H9 (cell line): ENCODE measurements around the gene TBL1X. TPM values are rescaled to one million over a fixed set of nuclear protein-coding genes. Genes with fewer than 3 reads are reported as not detected.

Source experiments
- DNase-seq: peaks from one replicate; pipeline ENCODE4 v3.0.0-alpha.2; 2017
- H2AFZ ChIP-seq: one replicate; pipeline ENCODE4 v1.6.1; 2013; ENCODE audit warnings: mild to moderate bottlenecking, low read length, control low read depth, moderate library complexity
- H2AK5ac ChIP-seq: 2 replicates; pipeline ENCODE4 v1.6.1; 2013; ENCODE audit warnings: low read length, control low read depth, mixed read lengths; ENCODE audit not compliant: insufficient read length
- H2BK120ac ChIP-seq: one replicate; pipeline ENCODE4 v1.6.1; 2013; ENCODE audit warnings: low read depth, mild to moderate bottlenecking, low read length, control low read depth, inconsistent platforms; ENCODE audit not compliant: poor library complexity, severe bottlenecking
- H2BK12ac ChIP-seq: 2 replicates; pipeline ENCODE4 v1.6.1; 2013; ENCODE audit warnings: low read length, control low read depth, mixed read lengths, low read depth; ENCODE audit not compliant: insufficient read length
- H2BK15ac ChIP-seq: 2 replicates; pipeline ENCODE4 v1.6.1; 2013; ENCODE audit warnings: low read depth, low read length, control low read depth
- H2BK20ac ChIP-seq: one replicate; pipeline ENCODE4 v1.6.1; 2013; ENCODE audit warnings: low read depth, mild to moderate bottlenecking, low read length, control low read depth, inconsistent platforms; ENCODE audit not compliant: poor library complexity, severe bottlenecking
- H2BK5ac ChIP-seq: 2 replicates; pipeline ENCODE4 v1.6.1; 2013; ENCODE audit warnings: low read length, control low read depth, mixed read lengths; ENCODE audit not compliant: insufficient read length
- H3K14ac ChIP-seq: 2 replicates; pipeline ENCODE4 v1.6.1; 2013; ENCODE audit warnings: low read length, control low read depth; ENCODE audit not compliant: insufficient read depth
- H3K18ac ChIP-seq: 2 replicates; pipeline ENCODE4 v1.6.1; 2013; ENCODE audit warnings: low read depth, mild to moderate bottlenecking, mixed read lengths, low read length, control low read depth; ENCODE audit not compliant: insufficient read length
- H3K23ac ChIP-seq: 2 replicates; pipeline ENCODE4 v1.6.1; 2013; ENCODE audit warnings: low read length, control low read depth, mixed read lengths, low read depth; ENCODE audit not compliant: insufficient read length
- H3K23me2 ChIP-seq: 2 replicates; pipeline ENCODE4 v1.6.1; 2013; ENCODE audit warnings: low read depth, mild to moderate bottlenecking, mixed read lengths, low read length, control low read depth; ENCODE audit not compliant: insufficient read length, poor library complexity, severe bottlenecking
- H3K27ac ChIP-seq: 2 replicates; pipeline ENCODE4 v1.5.1; 2013; ENCODE audit warnings: low read length, control low read depth, mixed read lengths, low read depth; ENCODE audit not compliant: insufficient read length
- H3K27me3 ChIP-seq: 2 replicates; pipeline ENCODE4 v1.6.1; 2013; ENCODE audit warnings: low read length, control low read depth, inconsistent platforms; ENCODE audit not compliant: insufficient read depth
- H3K4ac ChIP-seq: 2 replicates; pipeline ENCODE4 v1.6.1; 2013; ENCODE audit warnings: low read depth, mild to moderate bottlenecking, control low read depth, inconsistent platforms, low read length, moderate library complexity
- H3K4me1 ChIP-seq: 2 replicates; pipeline ENCODE4 v1.6.1; 2013; ENCODE audit warnings: low read length, control low read depth, inconsistent platforms; ENCODE audit not compliant: insufficient read depth
- H3K4me2 ChIP-seq: 2 replicates; pipeline ENCODE4 v1.6.1; 2013; ENCODE audit warnings: low read length, control low read depth, mixed read lengths; ENCODE audit not compliant: insufficient read length, insufficient read depth
- H3K56ac ChIP-seq: 2 replicates; pipeline ENCODE4 v1.6.1; 2013; ENCODE audit warnings: low read depth, mild to moderate bottlenecking, mixed read lengths, low read length, control low read depth; ENCODE audit not compliant: insufficient read length
- H3K79me1 ChIP-seq: 2 replicates; pipeline ENCODE4 v1.6.1; 2013; ENCODE audit warnings: low read depth, mild to moderate bottlenecking, moderate library complexity, low read length, control low read depth, inconsistent platforms; ENCODE audit not compliant: insufficient read depth, poor library complexity, severe bottlenecking
- H3K79me2 ChIP-seq: 2 replicates; pipeline ENCODE4 v1.6.1; 2013; ENCODE audit warnings: low read length, control low read depth, inconsistent platforms; ENCODE audit not compliant: insufficient read depth
- H3K9ac ChIP-seq: 2 replicates; pipeline ENCODE4 v1.6.1; 2013; ENCODE audit warnings: low read length, control low read depth, mixed read lengths; ENCODE audit not compliant: insufficient read length; ENCODE audit errors: extremely low read depth
- H3K9me3 ChIP-seq: one replicate; pipeline ENCODE4 v1.6.1; 2013; ENCODE audit warnings: low read depth, low read length, inconsistent platforms; ENCODE audit not compliant: control insufficient read depth
- H3T11ph ChIP-seq: one replicate; pipeline ENCODE4 v1.6.1; 2013; ENCODE audit warnings: mild to moderate bottlenecking, low read length, control low read depth, inconsistent platforms
- H4K20me1 ChIP-seq: one replicate; pipeline ENCODE4 v1.6.1; 2013; ENCODE audit not compliant: control insufficient read depth, insufficient read length, insufficient read depth
- H4K5ac ChIP-seq: 2 replicates; pipeline ENCODE4 v1.6.1; 2013; ENCODE audit warnings: low read depth, mild to moderate bottlenecking, mixed read lengths, low read length, control low read depth; ENCODE audit not compliant: insufficient read length
- H4K8ac ChIP-seq: replicated peaks from 2 replicates; pipeline ENCODE4 v1.6.1; 2013; ENCODE audit warnings: low read length, control low read depth, mixed read lengths, low read depth; ENCODE audit not compliant: insufficient read length
- H4K91ac ChIP-seq: 2 replicates; pipeline ENCODE4 v1.6.1; 2013; ENCODE audit warnings: low read depth, mild to moderate bottlenecking, moderate library complexity, mixed read lengths, low read length, control low read depth; ENCODE audit not compliant: insufficient read length
- H3K27ac Mint-ChIP-seq, 3 experiments: 2 replicates in 2 of 3; 3 replicates in 1 of 3; pipeline ENCODE4 v1.8.0; 2020 to 2021; ENCODE audit warnings: mixed read lengths in 3 of 3, mild to moderate bottlenecking in 1 of 3, moderate library complexity in 1 of 3
- H3K27me3 Mint-ChIP-seq: 2 replicates; pipeline ENCODE4 v1.8.0; 2021; ENCODE audit warnings: low read depth, mild to moderate bottlenecking, moderate library complexity, mixed read lengths
- H3K36me3 Mint-ChIP-seq, 3 experiments: 2 replicates in 2 of 3; 3 replicates in 1 of 3; pipeline ENCODE4 v1.8.0; 2020 to 2021; ENCODE audit warnings: low read depth in 3 of 3, mixed read lengths in 3 of 3; ENCODE audit not compliant: insufficient read depth in 1 of 3
- H3K4me1 Mint-ChIP-seq, 2 experiments: 2 replicates each; pipeline ENCODE4 v1.8.0; 2020; ENCODE audit warnings: mixed read lengths in 2 of 2
- H3K4me3 Mint-ChIP-seq, 2 experiments: 2 replicates in 1 of 2; 3 replicates in 1 of 2; pipeline ENCODE4 v1.8.0; 2020 to 2021; ENCODE audit warnings: mild to moderate bottlenecking in 2 of 2, mixed read lengths in 2 of 2, moderate library complexity in 1 of 2
- H3K9me3 Mint-ChIP-seq, 2 experiments: 2 replicates in 1 of 2; 3 replicates in 1 of 2; pipeline ENCODE4 v1.8.0; 2020; ENCODE audit warnings: mild to moderate bottlenecking in 2 of 2, mixed read lengths in 2 of 2, moderate library complexity in 1 of 2
- WGBS: extraction: QIAGEN DNeasy Blood & Tissue Kit; methylation state at CpG from one replicate; pipeline ENCODE4 v1.1.7; 2013; ENCODE audit warnings: missing lambda C conversion rate, low lambda C conversion rate, mixed read lengths; ENCODE audit not compliant: insufficient read length; ENCODE audit errors: extremely low coverage; 5-methylcytosine and 5-hydroxymethylcytosine counted together
- total RNA-seq: library from RNA; stranded (reverse); gene quantifications from 2 replicates; pipeline ENCODE4 v1.2.1, GENCODE V29; 2021
- TF ChIP-seq, protein P1 (sequence below): fragments of 200-600 bp; sonication (generic); conservative IDR thresholded peaks from 3 replicates; pipeline ENCODE4 v1.8.0; 2021; ENCODE audit warnings: antibody characterized with exemption, mild to moderate bottlenecking

TBL1X gene
- total RNA-seq, 1 experiment from 2014 or later = 24.1 TPM

DNA sequence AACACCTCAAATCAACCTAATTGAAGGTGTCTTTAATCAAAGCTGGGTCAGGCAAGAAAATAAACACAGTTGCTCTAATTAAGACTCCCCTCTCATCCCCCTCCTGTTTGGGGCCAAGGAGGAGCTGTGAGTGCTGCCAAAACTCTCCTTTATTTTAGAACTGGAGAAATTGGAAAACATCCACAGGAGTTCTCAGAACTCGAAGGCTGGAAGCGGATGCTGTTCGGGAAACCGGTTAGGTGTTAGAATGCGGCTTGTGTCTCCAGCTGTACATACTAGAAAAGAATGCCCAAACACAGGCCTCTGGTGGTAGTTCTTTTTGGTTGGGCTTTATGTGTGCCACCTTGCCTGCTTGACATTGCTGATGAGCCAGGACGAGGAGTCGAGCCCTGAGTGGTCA is 182.6 kb downstream of the TBL1X start:
- no peaks in the 10 kb centered on the region for H3K27me3 Mint-ChIP-seq
- no peaks in the 10 kb centered on the region for H3K27me3 ChIP-seq
- H2BK12ac ChIP-seq = no peak overlapping the region
- no CpG with 5 or more reads among the region's 7 CpGs for WGBS
- H2BK5ac ChIP-seq = no peak overlapping the region
- H4K91ac ChIP-seq = no peak overlapping the region
- H3K27ac Mint-ChIP-seq = peak overlapping the region in 1 of 3 experiments; percentile 18; a peak in 1 of 7 replicates
- H3K4me2 ChIP-seq = no peak overlapping the region
- H3K18ac ChIP-seq = no peak overlapping the region
- no peaks in the 10 kb centered on the region for H3K79me1 ChIP-seq
- H3K4ac ChIP-seq = no peak overlapping the region
- no peak overlapping the region for H3K56ac ChIP-seq
- H2AK5ac ChIP-seq = no peak overlapping the region
- H3K4me1 ChIP-seq = no peaks in the 10 kb centered on the region
- H3T11ph ChIP-seq = no peak overlapping the region
- peaks cover 0 to 62% of the 10 kb centered on the region in 2 experiments; a peak in 2 of 5 replicates for H3K9me3 Mint-ChIP-seq
- H3K4me3 Mint-ChIP-seq = no peak overlapping the region
- no peak overlapping the region for H2BK15ac ChIP-seq
- peaks cover 2% of the 10 kb centered on the region for H4K20me1 ChIP-seq
- no peaks in the 10 kb centered on the region for H3K79me2 ChIP-seq
- H2BK20ac ChIP-seq = no peak overlapping the region
- no peaks in the 10 kb centered on the region for H3K23me2 ChIP-seq
- no peak overlapping the region for H4K5ac ChIP-seq
- H2AFZ ChIP-seq = no peak overlapping the region
- H3K27ac ChIP-seq = no peak overlapping the region
- no peak overlapping the region; the same call in 1 of the 2 replicates for H3K14ac ChIP-seq
- DNase-seq = no peak
- peaks cover 0 to 1% (median 0%) of the 10 kb centered on the region in 3 experiments; a peak in 2 of 7 replicates for H3K36me3 Mint-ChIP-seq
- no peak overlapping the region for H3K23ac ChIP-seq
- no peak overlapping the region for H4K8ac ChIP-seq
- H3K9ac ChIP-seq = no peak overlapping the region
- no peak overlapping the region for H2BK120ac ChIP-seq
- TF ChIP-seq, protein P1, sequence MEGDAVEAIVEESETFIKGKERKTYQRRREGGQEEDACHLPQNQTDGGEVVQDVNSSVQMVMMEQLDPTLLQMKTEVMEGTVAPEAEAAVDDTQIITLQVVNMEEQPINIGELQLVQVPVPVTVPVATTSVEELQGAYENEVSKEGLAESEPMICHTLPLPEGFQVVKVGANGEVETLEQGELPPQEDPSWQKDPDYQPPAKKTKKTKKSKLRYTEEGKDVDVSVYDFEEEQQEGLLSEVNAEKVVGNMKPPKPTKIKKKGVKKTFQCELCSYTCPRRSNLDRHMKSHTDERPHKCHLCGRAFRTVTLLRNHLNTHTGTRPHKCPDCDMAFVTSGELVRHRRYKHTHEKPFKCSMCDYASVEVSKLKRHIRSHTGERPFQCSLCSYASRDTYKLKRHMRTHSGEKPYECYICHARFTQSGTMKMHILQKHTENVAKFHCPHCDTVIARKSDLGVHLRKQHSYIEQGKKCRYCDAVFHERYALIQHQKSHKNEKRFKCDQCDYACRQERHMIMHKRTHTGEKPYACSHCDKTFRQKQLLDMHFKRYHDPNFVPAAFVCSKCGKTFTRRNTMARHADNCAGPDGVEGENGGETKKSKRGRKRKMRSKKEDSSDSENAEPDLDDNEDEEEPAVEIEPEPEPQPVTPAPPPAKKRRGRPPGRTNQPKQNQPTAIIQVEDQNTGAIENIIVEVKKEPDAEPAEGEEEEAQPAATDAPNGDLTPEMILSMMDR = no peak
- no peaks in the 10 kb centered on the region for H3K9me3 ChIP-seq
- peaks cover 0 to 5% of the 10 kb centered on the region in 2 experiments; a peak in 1 of 4 replicates for H3K4me1 Mint-ChIP-seq
